Mucosa of rectum (tissue), 2 donors: Measurements from ENCODE around the gene CEP85.

Experiments
- H3K27ac ChIP-seq, 2 donors: one replicate each; pipeline ENCODE4 v1.7.0; 2013; ENCODE audit warnings: inconsistent platforms in 2 of 2, low read depth in 2 of 2, low read length in 2 of 2
- H3K27me3 ChIP-seq, 2 donors: one replicate each; pipeline ENCODE4 v1.7.0; 2013; ENCODE audit warnings: low read length in 2 of 2; ENCODE audit not compliant: control insufficient read depth in 2 of 2, insufficient read depth in 2 of 2
- H3K36me3 ChIP-seq, 2 donors: one replicate each; pipeline ENCODE4 v1.7.0; 2013; ENCODE audit warnings: low read length in 2 of 2; ENCODE audit not compliant: control insufficient read depth in 2 of 2, insufficient read depth in 2 of 2
- H3K4me1 ChIP-seq, 2 donors: one replicate each; pipeline ENCODE4 v1.7.0; 2013; ENCODE audit warnings: low read length in 2 of 2, mild to moderate bottlenecking in 1 of 2; ENCODE audit not compliant: control insufficient read depth in 2 of 2, insufficient read depth in 2 of 2
- H3K4me3 ChIP-seq, 2 donors: one replicate each; pipeline ENCODE4 v1.7.0; 2013; ENCODE audit warnings: low read length in 2 of 2
- H3K9ac ChIP-seq, 2 donors: one replicate each; pipeline ENCODE4 v1.7.0; 2013; ENCODE audit warnings: low read length in 2 of 2, low read depth in 1 of 2, mild to moderate bottlenecking in 1 of 2
- H3K9me3 ChIP-seq, 2 donors: one replicate each; pipeline ENCODE4 v1.7.0; 2013; ENCODE audit warnings: low read length in 2 of 2; ENCODE audit not compliant: control insufficient read depth in 2 of 2
- donor health status: healthy.
- donor health status: Normal muscosa, but diverticular disease.

The CEP85 gene

GRCh38 chr1:26259578-26259977 lies 25.6 kb downstream of the CEP85 start:
- Histone ChIP-seq H3K4me3 (no peak overlapping the region), H3K36me3 (peaks cover 24 to 31% of the 10 kb centered on the region in 2 donors), H3K27ac (no peak overlapping the region)

GRCh38 chr1:26263212-26263611 lies 29.2 kb downstream of the CEP85 start:
- Histone ChIP-seq H3K9ac (no peak overlapping the region), H3K9me3 (no peaks in the 10 kb centered on the region), H3K36me3 (peaks cover 16 to 17% of the 10 kb centered on the region in 2 donors), H3K27me3 (no peaks in the 10 kb centered on the region), H3K27ac (no peak overlapping the region), H3K4me3 (no peak overlapping the region), H3K4me1 (no peaks in the 10 kb centered on the region)

More at GRCh38 chr1:26259578-26259977, 25.6 kb downstream of the CEP85 start:
- no peaks in the 10 kb centered on the region for H3K9me3 ChIP-seq
- no peaks in the 10 kb centered on the region for H3K27me3 ChIP-seq
- H3K9ac ChIP-seq = no peak overlapping the region
- H3K4me1 ChIP-seq = no peaks in the 10 kb centered on the region

- no peaks in the 10 kb centered on the region for H3K27me3 ChIP-seq
- H3K9ac ChIP-seq = no peak overlapping the region
- no peaks in the 10 kb centered on the region for H3K4me1 ChIP-seq
- peaks cover 3 to 5% of the 10 kb centered on the region in 2 donors for H3K9me3 ChIP-seq
- H3K27ac ChIP-seq = no peak overlapping the region
- no peak overlapping the region for H3K4me3 ChIP-seq
- peaks cover 12 to 21% of the 10 kb centered on the region in 2 donors for H3K36me3 ChIP-seq
These were observed 31.4 kb downstream of the CEP85 start for GRCh38 chr1:26265405-26265804.

- Histone ChIP-seq H3K27me3 (no peaks in the 10 kb centered on the region), H3K9ac (no peak overlapping the region), H3K27ac (no peak overlapping the region), H3K36me3 (peaks cover 26 to 35% of the 10 kb centered on the region in 2 donors), H3K4me3 (no peak overlapping the region), H3K4me1 (no peaks in the 10 kb centered on the region), H3K9me3 (peaks cover 3 to 5% of the 10 kb centered on the region in 2 donors)
These were observed 34.5 kb downstream of the CEP85 start for GRCh38 chr1:26268290-26269197.

- no peak overlapping the region for H3K9ac ChIP-seq
- peaks cover 26 to 35% of the 10 kb centered on the region in 2 donors for H3K36me3 ChIP-seq
These were observed 35.2 kb downstream of the CEP85 start for GRCh38 chr1:26269198-26269550.

GRCh38 chr1:26274801-26275425 lies 40.9 kb downstream of the CEP85 start:
- peak overlapping the region in 1 of 2 donors; percentile 5 for H3K27ac ChIP-seq
- H3K4me1 ChIP-seq = peaks cover 39 to 40% of the 10 kb centered on the region in 2 donors
- H3K4me3 ChIP-seq = no peak overlapping the region
- peaks cover 18 to 19% of the 10 kb centered on the region in 2 donors for H3K36me3 ChIP-seq
- no peaks in the 10 kb centered on the region for H3K9me3 ChIP-seq
- H3K27me3 ChIP-seq = no peaks in the 10 kb centered on the region
- peak overlapping the region in 1 of 2 donors; percentile 31 for H3K9ac ChIP-seq

More at GRCh38 chr1:26269198-26269550, 35.2 kb downstream of the CEP85 start:
- no peak overlapping the region for H3K27ac ChIP-seq
- H3K4me1 ChIP-seq = no peaks in the 10 kb centered on the region
- H3K9me3 ChIP-seq = peaks cover 3 to 5% of the 10 kb centered on the region in 2 donors
- H3K4me3 ChIP-seq = no peak overlapping the region
- no peaks in the 10 kb centered on the region for H3K27me3 ChIP-seq

GRCh38 chr1:26275580-26276431 lies 41.8 kb downstream of the CEP85 start:
- H3K9ac ChIP-seq = peak overlapping the region; percentile 10 to 76
- peaks cover 13 to 17% of the 10 kb centered on the region in 2 donors for H3K36me3 ChIP-seq
- H3K4me3 ChIP-seq = peak overlapping the region; percentile 8 to 28
- peaks cover 42 to 45% of the 10 kb centered on the region in 2 donors for H3K4me1 ChIP-seq
- no peaks in the 10 kb centered on the region for H3K9me3 ChIP-seq
- peak overlapping the region; percentile 94 to 98 for H3K27ac ChIP-seq
- H3K27me3 ChIP-seq = no peaks in the 10 kb centered on the region

- peaks cover 48 to 52% of the 10 kb centered on the region in 2 donors for H3K4me1 ChIP-seq
- H3K4me3 ChIP-seq = peak overlapping the region; percentile 3 to 25
- H3K27ac ChIP-seq = peak overlapping the region; percentile 94 to 98
- H3K9me3 ChIP-seq = no peaks in the 10 kb centered on the region
- H3K9ac ChIP-seq = peak overlapping the region; percentile 26 to 76
- no peaks in the 10 kb centered on the region for H3K27me3 ChIP-seq
- H3K36me3 ChIP-seq = peaks cover 12 to 18% of the 10 kb centered on the region in 2 donors
These were observed 42.4 kb downstream of the CEP85 start for GRCh38 chr1:26276432-26276838.

- Histone ChIP-seq H3K9ac (peak overlapping the region; percentile 76 to 79), H3K4me1 (peaks cover 54 to 57% of the 10 kb centered on the region in 2 donors), H3K27me3 (no peaks in the 10 kb centered on the region), H3K36me3 (peaks cover 11 to 14% of the 10 kb centered on the region in 2 donors), H3K27ac (peak overlapping the region; percentile 94 to 98), H3K9me3 (no peaks in the 10 kb centered on the region), H3K4me3 (peak overlapping the region; percentile 37 to 45)
These were observed 43.3 kb downstream of the CEP85 start for GRCh38 chr1:26277261-26277661.
